MM.1S (cell line): Measurements from ENCODE around the gene ZNF835.

Experiments
- CTCF ChIP-seq: fragments of 300-600 bp; sonication (generic); IDR thresholded peaks from 2 replicates; pipeline ENCODE4 v1.5.1; 2016; ENCODE audit warnings: antibody characterized with exemption, low read length, mixed read lengths
- EZH2 ChIP-seq: fragments of 300-600 bp; sonication (generic); optimal IDR thresholded peaks from 2 replicates; pipeline ENCODE3; 2017; ENCODE audit warnings: low read depth, mild to moderate bottlenecking, antibody characterized with exemption, low read length, mixed read lengths

DNA sequence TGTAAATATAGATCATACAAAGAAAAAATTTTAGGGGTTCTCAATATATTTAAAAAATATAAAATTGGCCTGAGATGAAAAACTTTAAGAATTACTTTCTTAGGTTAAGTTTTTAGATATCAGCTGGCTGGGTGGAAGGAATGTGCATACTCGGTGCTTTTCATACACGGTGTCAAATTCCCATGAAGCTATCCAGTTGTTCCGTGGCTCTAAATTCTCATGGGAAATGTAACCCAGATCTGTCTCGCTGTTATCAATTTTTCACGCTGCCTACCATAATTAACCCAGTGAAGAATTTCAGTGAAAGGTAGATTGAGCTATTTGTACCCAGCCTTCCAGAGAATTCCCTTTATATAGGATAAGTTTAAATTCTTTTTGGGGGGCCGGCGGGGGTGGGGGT, 11.6 kb upstream of the ZNF835 start:
- TF ChIP-seq CTCF, result no peak
- TF ChIP-seq EZH2, result no peak
